Testis (tissue), 2 donors: ENCODE measurements around the gene ERBB2.

ENCODE experiments used
- POLR2A ChIP-seq: fragments of 450-650 bp; IDR thresholded peaks from one replicate; pipeline ENCODE4 v1.6.1; 2017; ENCODE audit warnings: antibody characterized with exemption, mild to moderate bottlenecking, moderate library complexity
- TF ChIP-seq, protein P1 (sequence below), 3 experiments: fragments of 450-650 bp in 2 of 3; fragments of 200-600 bp in 1 of 3; sonication (generic) in 1 of 3; IDR thresholded peaks; one replicate each; pipeline ENCODE4 v1.5.1; 2016 to 2019; ENCODE audit warnings: antibody characterized with exemption in 3 of 3, mild to moderate bottlenecking in 2 of 3, moderate library complexity in 1 of 3

DNA sequence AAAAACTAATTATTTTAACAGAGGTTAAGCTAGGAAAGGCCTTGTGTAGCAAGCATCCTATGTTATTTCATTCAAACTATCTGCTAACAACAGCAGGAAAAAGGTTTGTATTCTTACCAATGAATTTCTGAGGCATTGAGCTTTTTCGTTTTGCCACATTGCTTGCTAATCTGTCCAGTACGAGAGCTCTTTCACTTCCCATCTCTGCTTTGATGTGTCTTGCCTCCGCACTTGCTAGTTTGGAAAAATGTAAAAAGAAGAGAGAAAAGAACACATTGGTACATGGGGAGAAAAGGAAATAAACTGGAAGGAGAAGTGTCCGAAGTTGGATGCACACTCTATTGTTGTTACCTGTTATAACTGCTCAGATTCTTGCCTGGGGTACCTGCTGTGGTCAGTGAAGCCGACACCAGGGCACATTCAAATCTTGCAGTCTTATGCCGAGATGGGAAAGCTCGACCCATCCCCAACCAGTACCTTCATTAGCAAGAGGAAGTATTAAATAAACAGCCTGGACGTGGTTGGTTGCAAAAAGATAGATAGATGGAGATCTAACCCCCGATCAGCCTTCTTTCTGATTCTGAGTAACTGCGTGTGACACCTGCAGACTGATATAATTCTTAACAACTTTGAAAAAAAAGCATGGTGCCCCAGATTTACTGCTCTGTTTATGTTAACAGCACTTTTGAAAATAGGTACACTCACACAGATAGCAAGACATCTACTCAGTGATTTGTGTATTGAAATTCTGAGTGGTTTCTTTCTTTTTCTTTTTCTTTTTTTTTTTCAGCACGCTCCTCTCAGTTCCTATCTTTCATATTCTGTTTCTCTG lies 77.9 kb downstream of the ERBB2 start:
- TF ChIP-seq, protein P1, sequence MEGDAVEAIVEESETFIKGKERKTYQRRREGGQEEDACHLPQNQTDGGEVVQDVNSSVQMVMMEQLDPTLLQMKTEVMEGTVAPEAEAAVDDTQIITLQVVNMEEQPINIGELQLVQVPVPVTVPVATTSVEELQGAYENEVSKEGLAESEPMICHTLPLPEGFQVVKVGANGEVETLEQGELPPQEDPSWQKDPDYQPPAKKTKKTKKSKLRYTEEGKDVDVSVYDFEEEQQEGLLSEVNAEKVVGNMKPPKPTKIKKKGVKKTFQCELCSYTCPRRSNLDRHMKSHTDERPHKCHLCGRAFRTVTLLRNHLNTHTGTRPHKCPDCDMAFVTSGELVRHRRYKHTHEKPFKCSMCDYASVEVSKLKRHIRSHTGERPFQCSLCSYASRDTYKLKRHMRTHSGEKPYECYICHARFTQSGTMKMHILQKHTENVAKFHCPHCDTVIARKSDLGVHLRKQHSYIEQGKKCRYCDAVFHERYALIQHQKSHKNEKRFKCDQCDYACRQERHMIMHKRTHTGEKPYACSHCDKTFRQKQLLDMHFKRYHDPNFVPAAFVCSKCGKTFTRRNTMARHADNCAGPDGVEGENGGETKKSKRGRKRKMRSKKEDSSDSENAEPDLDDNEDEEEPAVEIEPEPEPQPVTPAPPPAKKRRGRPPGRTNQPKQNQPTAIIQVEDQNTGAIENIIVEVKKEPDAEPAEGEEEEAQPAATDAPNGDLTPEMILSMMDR (IDR thresholded peaks at IDR 0.05), result no peak
- TF ChIP-seq POLR2A, result no peak
